ENCODE data around the gene HMG20A.
"Not testable (repeated sequence)": the region's sequence is repeated elsewhere in the genome, so short reads cannot be mapped to it uniquely, and the experiment has no call there.

Gene HMG20A

DNA sequence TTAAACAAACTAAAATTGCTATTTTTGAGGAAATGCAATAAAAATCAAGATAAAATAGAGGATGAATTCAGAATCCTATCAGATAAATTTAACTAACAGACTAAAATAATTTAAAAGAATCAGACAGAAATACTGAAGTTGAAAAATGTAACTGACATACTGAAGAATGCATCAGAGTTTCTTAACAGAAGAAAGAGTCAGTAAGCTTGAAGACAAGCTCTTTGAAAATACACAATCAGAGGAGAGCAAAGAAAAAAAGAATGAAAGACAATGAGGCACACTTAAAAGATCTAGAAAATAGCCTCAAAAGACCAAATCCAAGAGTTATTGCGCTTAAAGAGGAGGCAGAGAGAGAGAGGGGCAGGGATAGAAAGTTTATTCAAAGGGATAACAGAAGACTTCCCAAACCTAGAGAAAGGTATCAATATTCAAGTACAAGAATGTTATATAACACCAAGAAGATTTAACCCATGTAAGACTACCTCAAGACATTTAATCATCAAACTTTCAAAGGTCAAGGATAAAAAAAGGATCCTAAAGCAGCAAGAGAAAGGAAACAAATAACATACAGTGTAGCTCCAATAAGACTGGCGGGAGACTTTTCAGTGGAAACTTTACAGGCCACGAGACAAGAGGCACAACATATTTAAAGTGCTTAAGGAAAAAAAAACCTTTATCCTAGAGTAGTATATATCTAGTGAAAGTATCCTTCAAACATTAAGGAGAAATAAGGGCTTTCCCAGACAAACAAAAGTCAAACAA is 25.5 kb upstream of the HMG20A start:
- DNase-seq (ENCODE audit: low spot score), result no peak
- TF ChIP-seq, protein P1, sequence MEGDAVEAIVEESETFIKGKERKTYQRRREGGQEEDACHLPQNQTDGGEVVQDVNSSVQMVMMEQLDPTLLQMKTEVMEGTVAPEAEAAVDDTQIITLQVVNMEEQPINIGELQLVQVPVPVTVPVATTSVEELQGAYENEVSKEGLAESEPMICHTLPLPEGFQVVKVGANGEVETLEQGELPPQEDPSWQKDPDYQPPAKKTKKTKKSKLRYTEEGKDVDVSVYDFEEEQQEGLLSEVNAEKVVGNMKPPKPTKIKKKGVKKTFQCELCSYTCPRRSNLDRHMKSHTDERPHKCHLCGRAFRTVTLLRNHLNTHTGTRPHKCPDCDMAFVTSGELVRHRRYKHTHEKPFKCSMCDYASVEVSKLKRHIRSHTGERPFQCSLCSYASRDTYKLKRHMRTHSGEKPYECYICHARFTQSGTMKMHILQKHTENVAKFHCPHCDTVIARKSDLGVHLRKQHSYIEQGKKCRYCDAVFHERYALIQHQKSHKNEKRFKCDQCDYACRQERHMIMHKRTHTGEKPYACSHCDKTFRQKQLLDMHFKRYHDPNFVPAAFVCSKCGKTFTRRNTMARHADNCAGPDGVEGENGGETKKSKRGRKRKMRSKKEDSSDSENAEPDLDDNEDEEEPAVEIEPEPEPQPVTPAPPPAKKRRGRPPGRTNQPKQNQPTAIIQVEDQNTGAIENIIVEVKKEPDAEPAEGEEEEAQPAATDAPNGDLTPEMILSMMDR (IDR thresholded peaks at IDR 0.05; ENCODE audit: extremely low read depth, missing control alignments), result no peak

GRCh38 chr15:77396692-77397091 is 24.0 kb upstream of the HMG20A start:
- TF ChIP-seq, protein P1 (IDR thresholded peaks at IDR 0.05; ENCODE audit: extremely low read depth, missing control alignments), result no peak
- no peak for DNase-seq (ENCODE audit: low spot score)

DNA sequence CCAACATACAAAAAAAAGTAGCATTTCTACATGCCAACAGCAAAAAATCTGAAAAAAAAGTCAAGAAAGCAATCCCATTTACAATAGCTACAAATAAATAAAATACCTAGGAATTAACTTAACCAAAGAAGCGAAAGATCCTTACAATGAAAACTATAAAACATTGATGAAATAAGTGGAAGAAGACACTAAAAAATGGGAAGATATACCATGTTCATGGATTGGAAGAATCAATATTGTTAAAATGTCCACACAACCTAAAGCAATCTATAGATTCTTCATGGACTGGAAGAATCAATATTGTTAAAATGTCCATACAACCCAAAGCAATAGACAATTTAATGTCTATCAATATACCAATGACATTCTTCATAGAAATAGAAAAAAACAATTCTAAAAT is 21.8 kb upstream of the HMG20A start:
- TF ChIP-seq, protein P1 (IDR thresholded peaks at IDR 0.05; ENCODE audit: extremely low read depth, missing control alignments), result no peak
- no peak for DNase-seq (ENCODE audit: low spot score)

GRCh38 chr15:77400258-77400657 is 20.4 kb upstream of the HMG20A start:
- TF ChIP-seq, protein P1 (IDR thresholded peaks at IDR 0.05; ENCODE audit: extremely low read depth, missing control alignments), result no peak
- DNase-seq (ENCODE audit: low spot score), result no peak

- TF ChIP-seq, protein P1 (IDR thresholded peaks at IDR 0.05; ENCODE audit: extremely low read depth, missing control alignments), result no peak
- DNase-seq (ENCODE audit: low spot score), result no peak
Measured at GRCh38 chr15:77402740-77403379, 17.8 kb upstream of the HMG20A start.

DNA sequence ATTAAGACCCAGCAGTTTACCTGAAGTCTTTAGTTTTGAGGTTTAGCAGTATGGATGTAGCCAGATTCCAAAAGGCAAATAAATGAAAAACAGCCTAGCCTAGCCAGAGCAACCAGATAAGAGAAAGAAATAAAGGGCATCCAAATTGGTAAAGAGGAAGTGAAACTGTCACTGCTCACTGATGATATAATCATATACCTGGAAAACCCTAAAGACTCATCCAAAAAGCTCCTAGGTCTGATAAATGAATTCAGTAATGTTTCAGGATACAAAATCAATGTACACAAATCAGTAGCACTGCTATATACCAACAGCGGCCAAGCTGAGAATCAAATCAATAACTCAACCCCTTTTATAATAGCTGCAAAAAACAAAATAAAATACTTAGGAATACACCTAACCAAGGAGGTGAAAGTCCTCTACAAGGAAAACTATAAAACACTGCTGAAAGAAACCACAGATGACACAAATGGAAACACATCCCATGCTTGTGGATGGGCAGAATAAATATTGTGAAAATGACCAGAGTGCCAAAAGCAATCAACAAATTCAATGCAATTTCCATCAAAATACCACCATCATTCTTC is 14.4 kb upstream of the HMG20A start:
- not testable (repeated sequence) for DNase-seq (ENCODE audit: low spot score)

DNA sequence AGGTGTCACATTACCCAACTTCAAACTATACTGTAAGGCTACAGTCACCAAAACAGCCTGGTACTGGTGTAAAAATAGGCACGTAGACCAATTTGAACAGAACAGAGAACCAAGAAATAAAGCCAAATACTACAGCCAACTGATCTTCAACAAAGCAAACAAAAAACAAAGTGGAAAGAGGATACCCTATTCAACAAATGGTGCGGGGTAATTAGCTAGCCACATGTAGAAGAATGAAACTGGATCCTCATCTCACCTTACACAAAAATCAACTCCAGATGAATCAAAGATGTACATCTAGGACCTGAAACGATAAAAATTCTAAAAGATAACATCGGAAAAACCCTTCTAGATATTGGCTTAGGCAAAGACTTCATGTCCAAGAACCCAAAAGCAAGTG is 13.8 kb upstream of the HMG20A start:
- TF ChIP-seq, protein P1 (IDR thresholded peaks at IDR 0.05; ENCODE audit: extremely low read depth, missing control alignments), result no peak
- DNase-seq (ENCODE audit: low spot score), result no peak
